ENCODE results near the gene COLQ.
"Not testable (repeated sequence)": the region's sequence is repeated elsewhere in the genome, so short reads cannot be mapped to it uniquely, and the experiment has no call there.

COLQ gene

GRCh38 chr3:15492847-15493360 is 28.6 kb downstream of the COLQ start:
- DNase-seq (ENCODE audit: low read depth, low spot score): peak; percentile 75

- DNase-seq (ENCODE audit: low read depth, low spot score): no peak
Observed at GRCh38 chr3:15491143-15491542, 30.4 kb downstream of the COLQ start.

GRCh38 chr3:15490158-15490557 is 31.3 kb downstream of the COLQ start:
- DNase-seq (ENCODE audit: low read depth, low spot score): no peak

- no peak for DNase-seq (ENCODE audit: low read depth, low spot score)
Observed at GRCh38 chr3:15488002-15488401, 33.5 kb downstream of the COLQ start.

- no peak for DNase-seq (ENCODE audit: low read depth, low spot score)
Observed at GRCh38 chr3:15486979-15487378, 34.5 kb downstream of the COLQ start.

GRCh38 chr3:15486020-15486419 is 35.5 kb downstream of the COLQ start:
- DNase-seq (ENCODE audit: low read depth, low spot score): no peak

- not testable (repeated sequence) for DNase-seq (ENCODE audit: low read depth, low spot score)
Observed at GRCh38 chr3:15484551-15484950, 37.0 kb downstream of the COLQ start.

GRCh38 chr3:15479400-15480224 is 41.9 kb downstream of the COLQ start:
- peak; percentile 10 for DNase-seq (ENCODE audit: low read depth, low spot score)

- no peak for DNase-seq (ENCODE audit: low read depth, low spot score)
Observed at GRCh38 chr3:15478640-15478979, 42.9 kb downstream of the COLQ start.

- DNase-seq (ENCODE audit: low read depth, low spot score): no peak
Observed at GRCh38 chr3:15477951-15478639, 43.4 kb downstream of the COLQ start.

- DNase-seq (ENCODE audit: low read depth, low spot score): no peak
Observed at GRCh38 chr3:15476378-15476777, 45.1 kb downstream of the COLQ start.

- no peak for DNase-seq (ENCODE audit: low read depth, low spot score)
Observed at GRCh38 chr3:15475161-15475560, 46.3 kb downstream of the COLQ start.

- no peak for DNase-seq (ENCODE audit: low read depth, low spot score)
Observed at GRCh38 chr3:15471861-15472260, 49.6 kb downstream of the COLQ start.

GRCh38 chr3:15470849-15471248 is 50.7 kb downstream of the COLQ start:
- no peak for DNase-seq (ENCODE audit: low read depth, low spot score)

- DNase-seq (ENCODE audit: low read depth, low spot score): no peak
Observed at GRCh38 chr3:15470261-15470660, 51.2 kb downstream of the COLQ start.

- DNase-seq (ENCODE audit: low read depth, low spot score): no peak
Observed at GRCh38 chr3:15467227-15468181, 54.0 kb downstream of the COLQ start.

GRCh38 chr3:15465876-15466585 is 55.5 kb downstream of the COLQ start:
- DNase-seq (ENCODE audit: low read depth, low spot score): no peak

- DNase-seq (ENCODE audit: low read depth, low spot score): no peak
Observed at GRCh38 chr3:15462451-15462850, 59.1 kb downstream of the COLQ start.

- DNase-seq (ENCODE audit: low read depth, low spot score): no peak
Observed at GRCh38 chr3:15460891-15461531, 60.5 kb downstream of the COLQ start.

GRCh38 chr3:15458212-15458780 is 63.2 kb downstream of the COLQ start:
- DNase-seq (ENCODE audit: low read depth, low spot score): no peak

All from astrocyte of the hippocampus (primary cell).